ENCODE measurements around the gene ATXN7L1.

GRCh38 chr7:105621176-105621575 lies 255.2 kb downstream of the ATXN7L1 start:
- TF ChIP-seq E2F1 (CRISPR knock-in tag; IDR thresholded peaks at IDR 0.05) (no peak), CHD2 (IDR thresholded peaks at IDR 0.05; ENCODE audit: low read depth, low read length) (no peak), SRF (IDR thresholded peaks at IDR 0.05; ENCODE audit: low read depth, low read length) (no peak), HCFC1 (IDR thresholded peaks at IDR 0.05; ENCODE audit: low read depth, low read length) (no peak), ZNF839 (CRISPR knock-in tag; IDR thresholded peaks at IDR 0.05; ENCODE audit: borderline replicate concordance) (no peak), ZBED4 (CRISPR knock-in tag; IDR thresholded peaks at IDR 0.05; ENCODE audit: borderline replicate concordance) (no peak), ZNF3 (CRISPR knock-in tag; IDR thresholded peaks at IDR 0.05) (no peak), ZNF792 (CRISPR knock-in tag; IDR thresholded peaks at IDR 0.05) (no peak), ZFY (CRISPR knock-in tag; IDR thresholded peaks at IDR 0.05) (no peak), POLR2A (IDR thresholded peaks at IDR 0.05; ENCODE audit: insufficient read depth in 1 of 2, low read depth in 2 of 2, low read length in 2 of 2) (no peak), YY1 (IDR thresholded peaks at IDR 0.05; ENCODE audit: insufficient read depth, insufficient replicate concordance, low read depth, low read length) (no peak), HMG20A (CRISPR knock-in tag; IDR thresholded peaks at IDR 0.05; ENCODE audit: borderline replicate concordance) (no peak), SP2 (CRISPR knock-in tag; IDR thresholded peaks at IDR 0.05) (no peak)
